HEK293T (cell line): ENCODE data around the gene BMP10.

ENCODE experiments used
- ARNT ChIP-seq: fragments of 450-650 bp; IDR thresholded peaks from 2 replicates; pipeline ENCODE4 v1.6.1; 2017; ENCODE audit warnings: mild to moderate bottlenecking
- BHLHE40 ChIP-seq: fragments of 450-650 bp; IDR thresholded peaks from 2 replicates; pipeline ENCODE4 v1.6.1; 2016; ENCODE audit warnings: mild to moderate bottlenecking, moderate library complexity, borderline replicate concordance
- ELF4 ChIP-seq: fragments of 450-650 bp; IDR thresholded peaks from 2 replicates; pipeline ENCODE4 v1.6.1; 2017; ENCODE audit warnings: antibody characterized with exemption
- FOXA1 ChIP-seq: fragments of 450-650 bp; IDR thresholded peaks from 2 replicates; pipeline ENCODE4 v1.6.1; 2016; ENCODE audit warnings: mild to moderate bottlenecking
- FOXK2 ChIP-seq: fragments of 450-650 bp; IDR thresholded peaks from 2 replicates; pipeline ENCODE4 v1.6.1; 2016; ENCODE audit warnings: mild to moderate bottlenecking
- FOXM1 ChIP-seq: fragments of 450-650 bp; IDR thresholded peaks from 2 replicates; pipeline ENCODE4 v1.6.1; 2017; ENCODE audit warnings: mild to moderate bottlenecking, borderline replicate concordance
- HDGF ChIP-seq: fragments of 450-650 bp; IDR thresholded peaks from 2 replicates; pipeline ENCODE4 v1.6.1; 2017; ENCODE audit warnings: antibody characterized with exemption, borderline replicate concordance
- LEF1 ChIP-seq: fragments of 450-650 bp; IDR thresholded peaks from 2 replicates; pipeline ENCODE4 v1.6.1; 2017; ENCODE audit warnings: mild to moderate bottlenecking, borderline replicate concordance
- NFRKB ChIP-seq: fragments of 450-650 bp; IDR thresholded peaks from 2 replicates; pipeline ENCODE4 v1.6.1; 2016; ENCODE audit warnings: mild to moderate bottlenecking, moderate library complexity
- SP1 ChIP-seq: fragments of 450-650 bp; IDR thresholded peaks from 2 replicates; pipeline ENCODE4 v1.6.1; 2017
- SUZ12 ChIP-seq: fragments of 450-650 bp; IDR thresholded peaks from 2 replicates; pipeline ENCODE4 v1.6.1; 2016; ENCODE audit warnings: mild to moderate bottlenecking
- TARDBP ChIP-seq: fragments of 450-650 bp; IDR thresholded peaks from 2 replicates; pipeline ENCODE4 v1.6.1; 2016
- ZNF384 ChIP-seq: fragments of 450-650 bp; IDR thresholded peaks from 2 replicates; pipeline ENCODE4 v1.6.1; 2016
- TF ChIP-seq, protein P1 (sequence below): fragments of 450-650 bp; IDR thresholded peaks from 2 replicates; pipeline ENCODE4 v1.6.1; 2016

- TF ChIP-seq FOXA1 (no peak), FOXK2 (no peak), HDGF (no peak), FOXM1 (no peak), LEF1 (no peak), ELF4 (no peak), SP1 (no peak), ZNF384 (no peak), ARNT (no peak), BHLHE40 (no peak), TARDBP (no peak), NFRKB (no peak), SUZ12 (no peak)
- TF ChIP-seq, protein P1, sequence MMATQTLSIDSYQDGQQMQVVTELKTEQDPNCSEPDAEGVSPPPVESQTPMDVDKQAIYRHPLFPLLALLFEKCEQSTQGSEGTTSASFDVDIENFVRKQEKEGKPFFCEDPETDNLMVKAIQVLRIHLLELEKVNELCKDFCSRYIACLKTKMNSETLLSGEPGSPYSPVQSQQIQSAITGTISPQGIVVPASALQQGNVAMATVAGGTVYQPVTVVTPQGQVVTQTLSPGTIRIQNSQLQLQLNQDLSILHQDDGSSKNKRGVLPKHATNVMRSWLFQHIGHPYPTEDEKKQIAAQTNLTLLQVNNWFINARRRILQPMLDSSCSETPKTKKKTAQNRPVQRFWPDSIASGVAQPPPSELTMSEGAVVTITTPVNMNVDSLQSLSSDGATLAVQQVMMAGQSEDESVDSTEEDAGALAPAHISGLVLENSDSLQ = no peak
Measured at GRCh38 chr2:68865108-68865507, 6.1 kb downstream of the BMP10 start.
